ENCODE measurements around the gene CERT1. TPM values are rescaled to one million over a fixed set of nuclear protein-coding genes. Genes with fewer than 3 reads are reported as not detected.
"Not testable (repeated sequence)": the region's sequence is repeated elsewhere in the genome, so short reads cannot be mapped to it uniquely, and the experiment has no call there.

The CERT1 gene
- total RNA-seq, 2 experiments from 2014 or later, result 33.9 to 39.3 TPM

DNA sequence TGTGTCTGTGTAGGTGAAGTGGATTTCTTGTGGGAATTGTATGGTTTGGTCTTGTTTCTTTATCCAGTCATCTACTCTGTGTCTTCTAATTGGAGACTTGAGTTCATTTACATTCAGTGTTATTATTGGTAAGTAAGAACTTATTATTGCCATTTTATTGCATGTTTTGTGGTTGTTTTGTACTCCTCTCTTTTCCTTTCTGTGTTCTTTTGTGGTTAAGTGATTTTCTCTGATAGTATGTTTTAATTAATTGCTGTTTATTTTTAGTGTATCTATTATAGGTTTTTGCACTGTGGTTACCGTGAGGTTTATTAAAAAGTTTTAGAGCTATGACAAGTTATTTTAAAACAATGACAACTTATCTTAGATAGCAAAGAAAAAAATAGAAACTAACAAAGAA is 8.3 kb upstream of the CERT1 start:
- H3K9me3 Mint-ChIP-seq, result peaks cover 11% of the 10 kb centered on the region
- DNase-seq, result no peak
- H3K27ac Mint-ChIP-seq, result no peak overlapping the region
- no peaks in the 10 kb centered on the region for H3K27me3 Mint-ChIP-seq
- peaks cover 49% of the 10 kb centered on the region for H3K36me3 Mint-ChIP-seq
- peaks cover 23% of the 10 kb centered on the region for H3K4me1 Mint-ChIP-seq
- no peak overlapping the region for H3K4me3 Mint-ChIP-seq
- ATAC-seq (ENCODE audit: low read depth), result no peak
- POLR2A ChIA-PET, result no interaction called here

DNA sequence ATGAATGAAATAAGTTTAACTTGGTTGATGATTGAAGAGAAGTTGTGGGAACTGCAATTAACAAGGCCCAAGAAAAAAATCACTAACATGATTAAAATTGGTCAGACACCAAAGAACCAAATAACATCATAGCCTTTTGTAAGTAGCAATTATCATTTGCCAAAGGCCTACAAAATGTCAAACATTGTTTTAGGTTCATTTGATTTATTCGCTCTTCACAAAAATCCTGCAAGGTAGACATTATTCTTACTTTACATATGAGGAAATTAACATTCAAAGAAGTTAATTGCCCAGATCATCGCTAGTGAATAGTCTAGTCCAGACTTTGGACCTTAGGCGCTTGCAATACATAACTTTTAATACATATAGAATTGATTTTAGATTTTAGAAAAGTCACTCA is 2.9 kb upstream of the CERT1 start:
- no peak overlapping the region for H3K27ac Mint-ChIP-seq
- H3K4me3 Mint-ChIP-seq, result no peak overlapping the region
- peaks cover 25% of the 10 kb centered on the region for H3K36me3 Mint-ChIP-seq
- ATAC-seq (ENCODE audit: low read depth) (no peak), DNase-seq (no peak)
- POLR2A ChIA-PET, result no interaction called here
- H3K27me3 Mint-ChIP-seq, result no peaks in the 10 kb centered on the region
- peaks cover 31% of the 10 kb centered on the region for H3K4me1 Mint-ChIP-seq
- no peaks in the 10 kb centered on the region for H3K9me3 Mint-ChIP-seq

DNA sequence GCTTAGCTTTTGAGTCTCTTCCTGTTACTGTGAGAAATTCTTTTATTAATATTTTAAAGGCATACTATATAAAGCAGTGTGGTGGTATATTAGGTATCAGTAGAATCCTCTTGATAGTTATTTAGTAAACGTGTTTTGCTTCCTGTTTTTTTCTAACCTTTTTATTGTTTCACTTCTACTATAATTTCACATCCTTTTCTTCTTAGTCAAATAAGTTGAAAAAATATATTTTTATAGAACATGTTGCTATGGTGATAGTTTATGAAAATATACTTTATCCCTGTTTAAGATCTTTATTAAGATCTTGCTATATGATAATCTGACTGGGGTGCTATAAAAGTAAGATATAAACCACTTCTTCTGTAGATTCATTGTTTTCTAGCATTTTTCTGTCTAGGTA is 2.4 kb upstream of the CERT1 start:
- Mint-ChIP-seq H3K27ac (no peak overlapping the region), H3K27me3 (no peaks in the 10 kb centered on the region), H3K4me3 (no peak overlapping the region), H3K36me3 (peaks cover 22% of the 10 kb centered on the region), H3K9me3 (no peaks in the 10 kb centered on the region), H3K4me1 (peaks cover 30% of the 10 kb centered on the region)
- DNase-seq, result no peak
- no peak for ATAC-seq (ENCODE audit: low read depth)
- POLR2A ChIA-PET, result no interaction called here

DNA sequence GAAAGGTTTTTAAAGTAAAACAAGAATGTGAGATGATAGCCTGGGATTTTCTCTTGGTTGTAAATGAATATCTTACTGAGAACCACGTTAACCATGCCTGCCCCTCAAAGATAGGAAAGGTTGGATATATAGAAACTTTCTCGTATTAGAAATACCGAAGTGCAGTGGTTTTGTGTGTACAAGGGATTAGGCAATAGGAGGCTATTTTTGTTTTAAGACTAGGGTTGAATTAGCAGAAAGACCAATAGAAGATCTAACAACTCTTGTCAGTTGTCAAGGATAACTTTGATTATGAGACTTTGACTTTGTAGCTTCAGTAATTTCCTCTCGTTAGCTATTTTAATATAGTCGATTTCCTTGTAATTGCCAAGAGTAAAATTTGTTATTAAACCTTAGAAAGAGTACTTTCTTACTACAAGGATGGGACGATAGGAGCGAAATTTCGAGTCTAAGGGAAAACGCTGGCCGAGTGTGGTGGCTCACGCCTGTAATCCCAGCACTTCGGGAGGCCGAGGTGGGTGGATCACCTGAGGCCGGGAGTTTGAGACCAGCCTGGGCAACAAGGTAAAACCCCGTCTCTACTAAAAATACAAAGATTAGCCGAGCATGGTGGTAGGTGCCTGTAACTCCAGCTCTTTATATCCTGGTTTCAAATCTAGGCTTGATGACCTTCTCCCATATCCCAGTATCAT is 1.1 kb upstream of the CERT1 start:
- H3K36me3 Mint-ChIP-seq, result peaks cover 23% of the 10 kb centered on the region
- no peak for DNase-seq
- H3K27ac Mint-ChIP-seq, result peak overlapping the region; percentile 95
- peaks cover 36% of the 10 kb centered on the region for H3K4me1 Mint-ChIP-seq
- POLR2A ChIA-PET, result interaction anchor here (1.0 to 1.7 kb wide), 3 partner anchors 175 to 664 kb away, joined by 3 to 9 read pairs (median 7); partner anchors contain the start of genes HMGCR and POC5
- H3K9me3 Mint-ChIP-seq, result no peaks in the 10 kb centered on the region
- H3K27me3 Mint-ChIP-seq, result no peaks in the 10 kb centered on the region
- no peak for ATAC-seq (ENCODE audit: low read depth)
- H3K4me3 Mint-ChIP-seq, result peak overlapping the region; percentile 82

DNA sequence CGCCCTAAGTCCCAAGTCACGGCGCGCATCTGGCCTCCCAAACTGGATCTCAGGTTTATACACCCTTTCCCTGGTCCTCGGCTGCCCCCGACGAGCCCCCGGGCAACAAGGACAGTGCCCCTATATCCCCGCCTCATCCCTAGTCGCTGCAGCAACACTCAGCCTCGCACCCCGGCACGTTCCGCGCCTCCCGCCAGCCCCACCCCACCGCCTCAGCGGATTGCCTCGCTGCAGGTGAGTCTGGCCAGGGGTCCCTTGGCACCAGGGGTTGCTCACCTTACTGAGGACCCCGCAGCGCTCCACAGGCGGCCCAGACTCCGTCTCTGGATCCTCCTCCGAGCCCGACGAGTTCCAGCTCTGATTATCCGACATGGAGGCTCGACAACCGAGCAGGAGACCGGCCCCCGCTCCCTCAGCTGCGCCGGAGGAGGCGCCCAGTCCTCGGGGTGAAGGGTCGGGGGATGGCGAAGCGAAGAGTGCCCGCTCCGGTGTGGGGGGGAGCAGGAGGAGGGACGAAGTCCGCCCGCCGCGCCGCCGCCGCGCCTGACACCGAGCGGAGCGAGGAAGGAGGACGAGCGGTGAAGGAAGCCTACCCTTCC is 494 bp downstream of the CERT1 start:
- peak overlapping the region; percentile 95 for H3K27ac Mint-ChIP-seq
- peak overlapping the region; percentile 82 for H3K4me3 Mint-ChIP-seq
- no peaks in the 10 kb centered on the region for H3K27me3 Mint-ChIP-seq
- POLR2A ChIA-PET, result interaction anchor here (1.0 to 1.7 kb wide), 5 partner anchors 174 to 665 kb away, joined by 3 to 10 read pairs (median 7); partner anchors contain the start of genes ANKRD31, HMGCR and POC5
- DNase-seq (no peak), ATAC-seq (ENCODE audit: low read depth) (peak; percentile 30)
- peaks cover 22% of the 10 kb centered on the region for H3K36me3 Mint-ChIP-seq
- H3K4me1 Mint-ChIP-seq, result peaks cover 34% of the 10 kb centered on the region
- no peaks in the 10 kb centered on the region for H3K9me3 Mint-ChIP-seq

DNA sequence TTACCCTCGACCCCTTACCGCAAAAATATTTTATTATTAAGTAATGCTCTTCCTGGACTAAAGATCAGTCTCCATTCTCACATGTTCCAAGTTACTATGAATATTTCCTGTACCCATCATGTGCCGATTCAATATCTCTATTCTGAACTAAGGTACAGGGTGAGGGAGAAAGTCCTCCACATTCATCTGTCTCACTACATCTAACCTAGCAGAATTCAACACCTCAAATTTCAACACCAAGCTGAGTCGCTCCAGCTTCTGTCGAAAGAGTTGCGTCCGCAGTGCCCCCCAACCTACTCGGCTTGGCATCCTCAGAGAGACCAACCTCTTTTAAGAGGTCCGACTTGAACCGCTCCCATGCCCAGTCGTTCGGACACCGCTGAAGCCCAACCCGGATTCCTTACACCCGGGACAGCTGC is 1.0 kb downstream of the CERT1 start:
- H3K9me3 Mint-ChIP-seq, result no peaks in the 10 kb centered on the region
- H3K27me3 Mint-ChIP-seq, result no peaks in the 10 kb centered on the region
- H3K4me1 Mint-ChIP-seq, result peaks cover 36% of the 10 kb centered on the region
- DNase-seq (no peak), ATAC-seq (ENCODE audit: low read depth) (no peak)
- H3K4me3 Mint-ChIP-seq, result peak overlapping the region; percentile 82
- POLR2A ChIA-PET, result interaction anchor here (1.0 to 1.6 kb wide), 3 partner anchors 173 to 274 kb away, joined by 3 to 10 read pairs (median 7); partner anchors contain the start of genes ANKRD31, HMGCR and POC5
- H3K36me3 Mint-ChIP-seq, result peaks cover 25% of the 10 kb centered on the region
- H3K27ac Mint-ChIP-seq, result peak overlapping the region; percentile 95

DNA sequence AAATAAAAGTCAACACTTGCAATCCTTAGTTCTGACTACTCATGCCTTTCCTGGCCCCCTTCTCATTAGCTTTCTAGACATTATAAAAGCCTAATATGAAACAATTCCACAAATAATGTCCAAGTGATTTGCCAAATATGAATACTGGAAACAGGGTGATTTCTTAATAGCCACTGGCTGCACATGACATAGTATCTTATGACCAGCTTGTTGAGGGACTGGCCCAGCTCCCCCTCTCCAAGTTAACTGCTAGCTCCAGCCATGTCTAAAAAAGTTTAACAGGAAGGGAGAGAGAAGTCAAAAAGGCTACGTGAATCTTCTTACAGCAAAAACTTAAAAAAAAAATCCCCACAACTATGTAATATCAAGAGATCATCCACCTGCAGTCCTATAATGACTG is 1.5 kb downstream of the CERT1 start:
- Mint-ChIP-seq H3K4me3 (peak overlapping the region; percentile 82), H3K27ac (peak overlapping the region; percentile 11), H3K9me3 (no peaks in the 10 kb centered on the region), H3K36me3 (peaks cover 27% of the 10 kb centered on the region), H3K4me1 (peaks cover 38% of the 10 kb centered on the region), H3K27me3 (no peaks in the 10 kb centered on the region)
- POLR2A ChIA-PET, result interaction anchor here (0.6 to 1.6 kb wide), 4 partner anchors 173 to 274 kb away, joined by 3 to 10 read pairs (median 5); partner anchors contain the start of genes ANKRD31, HMGCR and POC5
- no peak for ATAC-seq (ENCODE audit: low read depth)
- no peak for DNase-seq

DNA sequence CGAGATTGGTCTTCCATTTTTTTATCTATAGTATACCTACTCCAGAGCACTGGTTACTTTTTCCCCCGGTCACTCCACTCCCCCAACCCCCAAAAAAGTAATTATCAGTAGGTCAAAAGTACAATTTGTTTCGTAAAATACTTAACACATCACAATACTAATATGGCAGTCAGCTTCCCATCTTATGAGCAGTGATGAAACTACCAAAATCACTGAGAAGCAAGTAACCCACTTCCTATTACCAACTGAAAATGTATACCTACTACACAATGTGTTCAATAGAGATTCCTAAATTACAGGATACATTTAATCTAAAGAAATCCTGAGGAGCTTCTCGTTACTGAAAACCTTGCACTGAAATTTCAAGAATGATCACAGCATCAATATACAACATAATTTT is 1.9 kb downstream of the CERT1 start:
- H3K4me3 Mint-ChIP-seq, result peak overlapping the region; percentile 82
- H3K9me3 Mint-ChIP-seq, result no peaks in the 10 kb centered on the region
- peaks cover 37% of the 10 kb centered on the region for H3K4me1 Mint-ChIP-seq
- DNase-seq (no peak), ATAC-seq (ENCODE audit: low read depth) (no peak)
- POLR2A ChIA-PET, result interaction anchor here (0.6 to 1.6 kb wide), 2 partner anchors 195 to 273 kb away, joined by 3 to 7 read pairs; partner anchors contain the start of gene ANKRD31
- H3K36me3 Mint-ChIP-seq, result peaks cover 29% of the 10 kb centered on the region
- peak overlapping the region; percentile 11 for H3K27ac Mint-ChIP-seq
- no peaks in the 10 kb centered on the region for H3K27me3 Mint-ChIP-seq

DNA sequence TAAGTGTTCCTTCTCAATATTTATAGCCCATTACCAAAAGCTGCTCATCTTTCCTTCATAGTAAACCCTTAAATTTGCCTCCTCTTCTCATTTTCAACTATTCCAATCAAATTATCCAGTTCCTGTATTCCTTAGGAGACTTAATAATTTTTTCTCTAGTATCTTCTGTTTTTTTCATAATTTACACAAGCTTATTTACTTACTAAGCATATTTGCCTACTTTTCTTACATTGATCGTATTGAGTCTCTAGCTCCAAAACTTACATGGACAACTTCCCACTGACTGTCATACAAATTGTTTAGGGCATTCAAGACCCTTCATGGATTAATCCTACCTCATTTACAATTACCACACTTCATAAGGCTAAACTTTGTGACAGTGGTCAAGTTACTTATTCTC is 3.6 kb downstream of the CERT1 start:
- ATAC-seq (ENCODE audit: low read depth), result no peak
- no peaks in the 10 kb centered on the region for H3K27me3 Mint-ChIP-seq
- no peaks in the 10 kb centered on the region for H3K9me3 Mint-ChIP-seq
- POLR2A ChIA-PET, result no interaction called here
- no peak overlapping the region for H3K27ac Mint-ChIP-seq
- H3K4me3 Mint-ChIP-seq, result no peak overlapping the region
- peaks cover 30% of the 10 kb centered on the region for H3K36me3 Mint-ChIP-seq
- DNase-seq, result no peak
- peaks cover 28% of the 10 kb centered on the region for H3K4me1 Mint-ChIP-seq

DNA sequence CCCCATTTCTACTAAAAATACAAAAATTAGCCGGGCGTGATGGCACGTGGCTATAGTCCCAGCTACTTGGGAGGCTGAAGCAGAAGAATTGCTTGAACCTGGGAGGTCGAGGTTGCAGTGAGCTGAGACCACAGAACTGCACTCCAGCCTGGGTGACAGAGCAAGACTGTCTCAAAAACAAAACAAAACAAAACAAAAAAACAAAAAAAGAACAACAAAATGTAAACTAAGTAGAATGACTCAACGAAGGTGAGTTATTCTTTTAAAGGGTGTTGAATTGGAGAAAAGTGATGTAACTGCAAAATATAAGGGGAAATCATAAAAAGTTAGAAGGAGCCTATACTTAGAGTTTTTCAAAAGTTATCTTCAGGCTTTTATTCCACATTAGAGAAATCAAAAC is 6.3 kb downstream of the CERT1 start:
- Mint-ChIP-seq H3K4me1 (peaks cover 25% of the 10 kb centered on the region), H3K36me3 (peaks cover 44% of the 10 kb centered on the region)
- POLR2A ChIA-PET; H3K27me3 Mint-ChIP-seq; H3K9me3 Mint-ChIP-seq; DNase-seq; H3K4me3 Mint-ChIP-seq; H3K27ac Mint-ChIP-seq; ATAC-seq (ENCODE audit: low read depth): not testable (repeated sequence)

DNA sequence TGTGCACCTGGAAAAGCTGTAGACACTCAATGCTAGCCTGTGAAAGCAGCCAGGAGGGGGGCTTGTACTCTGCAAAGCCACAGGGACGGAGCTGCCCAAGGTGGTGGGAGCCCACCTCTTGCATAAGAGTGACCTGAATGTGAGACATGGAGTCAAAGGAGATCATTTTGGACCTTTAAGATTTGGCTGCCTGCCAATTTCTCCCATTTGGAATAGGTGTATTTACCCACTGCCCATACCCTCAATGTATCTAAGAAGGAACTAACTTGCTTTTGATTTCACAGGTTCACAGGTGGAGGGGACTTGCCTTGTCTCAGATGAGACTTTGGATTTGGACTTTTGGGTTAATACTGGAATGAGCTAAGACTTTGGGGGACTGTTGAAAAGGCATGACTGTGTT is 12.6 kb downstream of the CERT1 start:
- POLR2A ChIA-PET; ATAC-seq (ENCODE audit: low read depth); H3K4me1 Mint-ChIP-seq; H3K27ac Mint-ChIP-seq; H3K4me3 Mint-ChIP-seq; DNase-seq; H3K27me3 Mint-ChIP-seq; H3K9me3 Mint-ChIP-seq: not testable (repeated sequence)
- peaks cover 53% of the 10 kb centered on the region for H3K36me3 Mint-ChIP-seq

DNA sequence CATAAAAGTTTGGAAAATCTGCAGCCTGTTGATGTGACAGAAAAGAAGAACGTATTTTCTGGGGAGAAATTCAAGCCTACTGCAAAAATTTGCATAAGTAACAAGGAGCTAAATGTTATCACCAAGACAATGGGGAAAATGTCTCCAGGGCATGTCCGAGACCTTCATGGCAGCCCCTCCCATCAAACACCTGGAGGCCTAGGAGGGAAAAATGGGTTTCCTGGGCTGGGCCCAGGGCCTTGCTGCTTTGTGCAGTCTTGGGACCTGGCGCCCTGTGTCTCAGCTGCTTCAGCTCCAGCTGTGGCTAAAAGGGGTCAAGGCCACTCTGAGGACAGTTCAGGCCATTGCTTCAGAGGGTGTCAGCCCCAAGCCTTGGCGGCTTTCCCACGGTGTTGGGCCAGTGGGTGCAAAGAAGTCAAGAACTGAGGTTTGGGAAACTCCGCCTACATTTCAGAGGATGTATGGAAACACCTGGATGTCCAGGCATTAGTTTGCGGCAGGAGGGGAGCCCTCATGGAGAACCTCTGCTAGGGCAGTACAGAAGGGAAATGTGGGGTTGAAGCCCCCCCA is 13.1 kb downstream of the CERT1 start:
- H3K4me3 Mint-ChIP-seq, result no peak overlapping the region
- H3K27ac Mint-ChIP-seq, result no peak overlapping the region
- H3K27me3 Mint-ChIP-seq, result no peaks in the 10 kb centered on the region
- ATAC-seq (ENCODE audit: low read depth) (no peak), DNase-seq (no peak)
- H3K9me3 Mint-ChIP-seq, result peaks cover 5% of the 10 kb centered on the region
- H3K4me1 Mint-ChIP-seq, result peaks cover 3% of the 10 kb centered on the region
- POLR2A ChIA-PET, result no interaction called here
- peaks cover 50% of the 10 kb centered on the region for H3K36me3 Mint-ChIP-seq

DNA sequence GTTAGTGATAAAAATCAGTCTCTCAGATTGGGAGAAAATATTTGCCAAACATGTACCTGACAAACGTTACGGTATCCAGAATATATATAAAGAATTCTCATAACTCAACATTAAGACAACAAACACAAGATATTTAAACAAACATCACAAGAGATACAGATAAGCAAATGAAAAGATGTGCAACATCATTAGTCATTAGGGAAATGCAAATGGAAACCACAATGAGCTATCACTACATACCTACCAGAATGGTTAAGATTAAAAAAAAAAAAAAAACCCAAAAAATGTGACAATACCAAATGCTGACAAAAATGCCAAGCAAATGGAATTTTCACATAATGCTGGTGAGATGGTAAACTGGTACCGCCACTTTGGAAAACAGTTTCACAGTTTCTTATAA is 15.4 kb downstream of the CERT1 start:
- DNase-seq (no peak), ATAC-seq (ENCODE audit: low read depth) (no peak)
- Mint-ChIP-seq H3K4me1 (peaks cover 3% of the 10 kb centered on the region), H3K27me3 (no peaks in the 10 kb centered on the region), H3K27ac (no peak overlapping the region), H3K36me3 (peaks cover 61% of the 10 kb centered on the region), H3K4me3 (no peak overlapping the region), H3K9me3 (peaks cover 5% of the 10 kb centered on the region)
- POLR2A ChIA-PET, result no interaction called here

DNA sequence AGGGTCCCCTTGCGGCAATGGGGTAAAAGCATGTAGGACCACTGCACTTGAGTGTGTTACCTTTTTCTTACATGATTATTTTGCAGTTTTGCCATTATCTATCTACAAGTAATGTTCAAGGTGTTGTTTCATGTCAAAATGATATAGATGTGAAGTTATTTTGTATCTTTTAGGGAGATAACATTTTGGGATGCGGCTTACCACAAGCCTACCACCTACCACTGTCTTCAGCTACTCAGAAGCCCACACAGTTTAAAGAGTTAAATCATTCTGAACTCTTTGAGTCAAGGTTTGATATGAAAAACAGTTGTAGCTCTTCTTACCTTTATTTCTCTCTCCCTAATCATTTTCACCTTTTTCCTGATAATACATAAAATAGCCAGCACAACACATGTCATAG is 19.8 kb downstream of the CERT1 start:
- no peak for ATAC-seq (ENCODE audit: low read depth)
- H3K4me1 Mint-ChIP-seq, result peaks cover 3% of the 10 kb centered on the region
- H3K27me3 Mint-ChIP-seq, result no peaks in the 10 kb centered on the region
- H3K9me3 Mint-ChIP-seq, result peaks cover 20% of the 10 kb centered on the region
- no peak overlapping the region for H3K4me3 Mint-ChIP-seq
- POLR2A ChIA-PET, result no interaction called here
- H3K27ac Mint-ChIP-seq, result no peak overlapping the region
- no peak for DNase-seq
- peaks cover 58% of the 10 kb centered on the region for H3K36me3 Mint-ChIP-seq
